ENCODE data around the gene POLR2E. TPM values are rescaled to one million over a fixed set of nuclear protein-coding genes. Genes with fewer than 3 reads are reported as not detected.

POLR2E gene
- total and polyA plus RNA-seq, 2 donors (not counting 1 experiment from before 2014, with no cell fraction given), result 103 to 121 TPM

DNA sequence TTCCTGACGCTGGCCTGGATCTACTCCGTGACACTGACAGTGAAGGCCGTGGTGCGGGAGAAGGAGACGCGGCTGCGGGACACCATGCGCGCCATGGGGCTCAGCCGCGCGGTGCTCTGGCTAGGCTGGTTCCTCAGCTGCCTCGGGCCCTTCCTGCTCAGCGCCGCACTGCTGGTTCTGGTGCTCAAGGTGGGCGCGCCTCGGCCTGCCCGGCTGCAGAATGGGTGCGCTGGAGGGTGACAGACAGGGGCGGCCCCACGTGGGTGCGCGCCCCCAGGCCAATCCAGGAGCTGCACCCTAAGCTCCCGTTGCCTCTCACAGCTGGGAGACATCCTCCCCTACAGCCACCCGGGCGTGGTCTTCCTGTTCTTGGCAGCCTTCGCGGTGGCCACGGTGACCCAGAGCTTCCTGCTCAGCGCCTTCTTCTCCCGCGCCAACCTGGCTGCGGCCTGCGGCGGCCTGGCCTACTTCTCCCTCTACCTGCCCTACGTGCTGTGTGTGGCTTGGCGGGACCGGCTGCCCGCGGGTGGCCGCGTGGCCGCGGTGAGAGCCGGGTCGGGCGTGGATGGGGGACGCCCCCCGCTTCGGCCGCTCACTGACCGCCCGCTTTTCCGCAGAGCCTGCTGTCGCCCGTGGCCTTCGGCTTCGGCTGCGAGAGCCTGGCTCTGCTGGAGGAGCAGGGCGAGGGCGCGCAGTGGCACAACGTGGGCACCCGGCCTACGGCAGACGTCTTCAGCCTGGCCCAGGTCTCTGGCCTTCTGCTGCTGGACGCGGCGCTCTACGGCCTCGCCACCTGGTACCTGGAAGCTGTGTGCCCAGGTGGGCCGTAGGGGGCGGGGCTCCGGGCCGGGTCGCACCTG, 48.1 kb downstream of the POLR2E start:
- no peaks in the 10 kb centered on the region for H3K27me3 ChIP-seq (replicated peaks in 1 of 4; ENCODE audit: control extremely low read depth in 1 of 4, control insufficient read depth in 3 of 4, insufficient read depth in 4 of 4, low read length in 3 of 4)
- ChIA-PET POLR2A (interaction anchor here (0.5 to 1.3 kb wide), 4 partner anchors 11 to 27 kb away, joined by 3 to 6 read pairs (median 5); no protein-coding TSS in a partner anchor), CTCF (interaction anchor here (0.9 to 1.7 kb wide), 3 partner anchors 17 to 152 kb away, joined by 3 to 9 read pairs (median 4); no protein-coding TSS in a partner anchor)
- DNase-seq (no peak), ATAC-seq (ENCODE audit: low read depth) (no peak)
- no peaks in the 10 kb centered on the region for H3K27me3 Mint-ChIP-seq
- no peak overlapping the region for H3K27ac ChIP-seq (ENCODE audit: low read length in 2 of 2)
- 81% methylated on average over 71 of the region's 77 CpGs for WGBS (ENCODE audit: insufficient coverage)
- H3K9me3 Mint-ChIP-seq (ENCODE audit: insufficient read depth), result no peaks in the 10 kb centered on the region
- peak overlapping the region; percentile 19 for H3K4me2 ChIP-seq (replicated peaks; ENCODE audit: low read depth, low read length, poor library complexity, severe bottlenecking)
- TF ChIP-seq CTCF (IDR thresholded peaks at IDR 0.05), result no peak
- no peak for TF ChIP-seq EZH2 (IDR thresholded peaks at IDR 0.05; ENCODE audit: borderline replicate concordance, insufficient read depth, low read depth, low read length, poor library complexity, severe bottlenecking)
- peaks cover 51% of the 10 kb centered on the region for H4K20me1 ChIP-seq (ENCODE audit: control insufficient read depth, insufficient read depth, low read length, poor library complexity, severe bottlenecking)
- peaks cover under 1 to 13% of the 10 kb centered on the region in 2 donors for H3K4me1 ChIP-seq (ENCODE audit: control insufficient read depth in 2 of 2, insufficient read depth in 2 of 2, low read length in 2 of 2)
- H3K36me3 ChIP-seq (replicated peaks in 1 of 2; ENCODE audit: control extremely low read depth in 1 of 2, control insufficient read depth in 1 of 2, extremely low read depth in 1 of 2, insufficient read depth in 2 of 2, low read length in 1 of 2), result peaks cover 0 to 67% of the 10 kb centered on the region in 2 experiments
- peaks cover 0 to 7% (median 0%) of the 10 kb centered on the region in 3 donors for H3K9me3 ChIP-seq (ENCODE audit: control extremely low read depth in 1 of 3, control insufficient read depth in 2 of 3, insufficient read depth in 1 of 3, low read length in 2 of 3)
- peaks cover 10% of the 10 kb centered on the region for H3K4me1 Mint-ChIP-seq
- no peak overlapping the region for H3K4me3 ChIP-seq (ENCODE audit: control extremely low read depth in 1 of 5, extremely low read depth in 1 of 5, insufficient read depth in 1 of 5, low read depth in 2 of 5, low read length in 4 of 5)
- H3K27ac Mint-ChIP-seq, result no peak overlapping the region
- intact Hi-C loops (cut with micrococcal nuclease), result no loop called here
- H3K79me2 ChIP-seq (ENCODE audit: control insufficient read depth, insufficient read depth, low read length), result peaks cover 41% of the 10 kb centered on the region
- no peak overlapping the region for H3K9ac ChIP-seq (ENCODE audit: low read length)
- H3K4me3 Mint-ChIP-seq, result no peak overlapping the region
- no peak overlapping the region for H2AFZ ChIP-seq (ENCODE audit: insufficient read depth, low read depth, low read length, poor library complexity, severe bottlenecking)

DNA sequence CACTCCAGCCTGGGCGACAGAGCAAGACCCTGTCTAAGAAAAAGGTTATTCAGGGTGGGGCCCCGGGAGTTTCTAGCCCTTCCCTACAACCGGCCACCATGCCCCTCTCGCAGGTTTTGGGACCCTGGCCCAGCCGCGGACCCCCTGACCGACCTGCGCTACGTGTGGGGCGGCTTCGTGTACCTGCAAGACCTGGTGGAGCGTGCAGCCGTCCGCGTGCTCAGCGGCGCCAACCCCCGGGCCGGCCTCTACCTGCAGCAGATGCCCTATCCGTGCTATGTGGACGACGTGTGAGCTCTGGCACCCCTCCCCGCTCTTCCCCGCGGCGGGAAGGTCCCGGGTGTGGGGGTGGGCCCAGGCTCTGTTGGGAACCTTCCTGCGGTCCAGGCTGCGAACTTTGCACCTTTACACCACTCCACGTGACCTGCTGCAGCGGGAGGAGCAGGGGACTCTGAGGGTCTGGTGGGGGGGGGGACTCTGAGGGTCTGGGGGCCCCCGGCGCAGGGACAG, 49.0 kb downstream of the POLR2E start:
- Histone ChIP-seq H3K79me2 (ENCODE audit: control insufficient read depth, insufficient read depth, low read length) (peaks cover 50% of the 10 kb centered on the region), H3K4me2 (replicated peaks; ENCODE audit: low read depth, low read length, poor library complexity, severe bottlenecking) (no peak overlapping the region), H3K27me3 (replicated peaks in 1 of 4; ENCODE audit: control extremely low read depth in 1 of 4, control insufficient read depth in 3 of 4, insufficient read depth in 4 of 4, low read length in 3 of 4) (no peaks in the 10 kb centered on the region), H3K36me3 (replicated peaks in 1 of 2; ENCODE audit: control extremely low read depth in 1 of 2, control insufficient read depth in 1 of 2, extremely low read depth in 1 of 2, insufficient read depth in 2 of 2, low read length in 1 of 2) (peaks cover 0 to 64% of the 10 kb centered on the region in 2 experiments), H3K9ac (ENCODE audit: low read length) (no peak overlapping the region), H3K4me3 (ENCODE audit: control extremely low read depth in 1 of 5, extremely low read depth in 1 of 5, insufficient read depth in 1 of 5, low read depth in 2 of 5, low read length in 4 of 5) (no peak overlapping the region), H4K20me1 (ENCODE audit: control insufficient read depth, insufficient read depth, low read length, poor library complexity, severe bottlenecking) (peaks cover 60% of the 10 kb centered on the region), H3K4me1 (ENCODE audit: control insufficient read depth in 2 of 2, insufficient read depth in 2 of 2, low read length in 2 of 2) (peaks cover 9 to 22% of the 10 kb centered on the region in 2 donors), H3K9me3 (ENCODE audit: control extremely low read depth in 1 of 3, control insufficient read depth in 2 of 3, insufficient read depth in 1 of 3, low read length in 2 of 3) (peaks cover 0 to 4% (median 0%) of the 10 kb centered on the region in 3 donors), H2AFZ (ENCODE audit: insufficient read depth, low read depth, low read length, poor library complexity, severe bottlenecking) (no peak overlapping the region), H3K27ac (ENCODE audit: low read length in 2 of 2) (no peak overlapping the region)
- DNase-seq (no peak), ATAC-seq (ENCODE audit: low read depth) (no peak)
- POLR2A ChIA-PET, result no interaction called here
- no peaks in the 10 kb centered on the region for H3K27me3 Mint-ChIP-seq
- peaks cover 10% of the 10 kb centered on the region for H3K4me1 Mint-ChIP-seq
- WGBS (ENCODE audit: insufficient coverage), result 97% methylated on average over 30 of the region's 33 CpGs
- H3K9me3 Mint-ChIP-seq (ENCODE audit: insufficient read depth), result no peaks in the 10 kb centered on the region
- no peak overlapping the region for H3K27ac Mint-ChIP-seq
- CTCF ChIA-PET, result interaction anchor here (1.7 kb wide), 1 partner anchor 39 kb away, joined by 4 read pairs; no protein-coding TSS in a partner anchor
- intact Hi-C loops (cut with micrococcal nuclease), result no loop called here
- TF ChIP-seq CTCF (IDR thresholded peaks at IDR 0.05), result no peak
- no peak for TF ChIP-seq EZH2 (IDR thresholded peaks at IDR 0.05; ENCODE audit: borderline replicate concordance, insufficient read depth, low read depth, low read length, poor library complexity, severe bottlenecking)
- no peak overlapping the region for H3K4me3 Mint-ChIP-seq

All from B cell (primary cell).